ENCODE results near the gene SPTBN1.
A peak's percentile ranks its signal among the peaks of the same experiment; 100 is the strongest.
"Not testable (repeated sequence)": the region's sequence is repeated elsewhere in the genome, so short reads cannot be mapped to it uniquely, and the experiment has no call there.

Gene SPTBN1

DNA sequence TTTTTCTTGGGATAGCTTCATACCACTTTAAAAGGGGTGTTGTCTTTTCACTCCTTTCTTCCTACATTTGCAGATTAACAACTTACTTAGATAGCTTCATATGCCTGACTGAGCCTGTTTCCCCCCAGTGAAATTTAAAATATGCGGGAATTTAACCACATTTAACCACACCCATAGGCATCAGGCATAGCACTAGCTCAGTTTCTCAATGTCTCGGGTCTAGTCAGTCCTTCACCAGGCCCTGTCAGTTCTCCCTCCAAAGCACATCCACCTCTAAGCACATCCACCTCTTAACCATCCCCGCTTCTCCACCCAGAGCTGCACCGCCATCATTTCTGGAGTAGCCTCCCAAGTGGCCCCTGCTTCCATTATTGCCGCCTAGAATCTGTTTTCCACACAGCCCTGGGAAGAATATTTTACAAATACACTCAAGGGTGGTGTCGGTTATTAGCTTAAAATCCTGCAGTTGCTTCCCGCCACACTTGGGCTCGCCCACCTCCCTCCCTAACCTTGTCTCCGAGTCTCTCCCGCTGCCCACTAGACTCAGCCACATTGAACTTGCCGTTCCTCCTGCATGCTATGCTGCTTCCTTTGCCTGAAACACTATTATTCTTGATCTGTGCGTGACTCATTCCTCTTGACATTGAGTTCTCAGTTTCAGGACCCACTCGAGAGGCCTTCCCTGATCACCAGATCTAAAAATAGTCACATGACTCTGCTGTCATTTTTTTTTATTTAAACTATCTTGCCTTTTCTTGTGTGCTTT, 68.3 kb downstream of the SPTBN1 start:
- DNase-seq (ENCODE audit: low spot score) (peak; percentile 77), FAIRE-seq (no peak)

DNA sequence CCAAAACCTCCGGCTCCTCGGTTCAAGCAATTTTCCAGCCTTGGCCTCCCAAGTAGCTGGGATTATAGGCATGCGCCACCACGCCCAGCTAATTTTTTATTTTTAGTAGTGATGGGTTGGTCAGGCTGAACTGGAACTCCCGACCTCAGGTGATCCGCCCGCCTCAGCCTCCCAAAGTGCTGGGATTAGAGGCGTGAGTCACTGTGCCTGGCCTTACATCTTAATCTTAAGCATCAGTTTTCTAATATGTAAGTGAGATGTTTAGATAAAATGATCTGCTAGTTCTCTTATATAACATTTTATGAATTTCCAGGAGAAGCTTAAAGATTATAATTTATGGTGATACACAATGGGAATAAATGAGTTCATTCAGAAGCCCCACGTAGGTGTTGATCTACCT, 69.2 kb downstream of the SPTBN1 start:
- DNase-seq (ENCODE audit: low spot score), result no peak
- no peak for FAIRE-seq

DNA sequence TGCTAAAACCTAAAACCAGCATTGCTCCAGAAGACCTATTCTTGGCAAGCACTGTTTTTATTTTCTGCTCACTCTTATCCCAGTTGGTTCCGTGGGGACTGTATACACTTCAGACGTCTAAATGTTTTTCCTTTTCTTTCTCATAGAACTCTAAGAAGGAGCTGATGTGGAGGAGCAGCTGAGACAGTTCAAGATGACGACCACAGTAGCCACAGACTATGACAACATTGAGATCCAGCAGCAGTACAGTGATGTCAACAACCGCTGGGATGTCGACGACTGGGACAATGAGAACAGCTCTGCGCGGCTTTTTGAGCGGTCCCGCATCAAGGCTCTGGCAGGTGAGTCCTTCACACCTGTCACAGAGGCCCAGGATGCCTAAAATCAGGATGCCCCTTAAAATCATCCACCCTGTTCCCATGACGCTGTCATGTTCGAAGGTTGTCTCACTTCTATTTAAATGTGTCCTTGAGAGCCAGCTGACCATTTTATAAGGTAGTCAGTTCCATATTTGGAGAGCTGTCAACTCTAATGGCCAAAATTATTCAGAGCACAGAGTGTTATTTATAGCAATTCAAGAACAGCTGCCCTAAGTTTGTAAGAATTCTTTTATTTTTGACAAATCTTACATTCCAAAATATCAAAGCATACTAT, 70.2 kb downstream of the SPTBN1 start:
- no peak for FAIRE-seq
- no peak for DNase-seq (ENCODE audit: low spot score)

GRCh38 chr2:54528311-54528955, 72.3 kb downstream of the SPTBN1 start:
- DNase-seq (ENCODE audit: low spot score) (no peak), FAIRE-seq (no peak)

DNA sequence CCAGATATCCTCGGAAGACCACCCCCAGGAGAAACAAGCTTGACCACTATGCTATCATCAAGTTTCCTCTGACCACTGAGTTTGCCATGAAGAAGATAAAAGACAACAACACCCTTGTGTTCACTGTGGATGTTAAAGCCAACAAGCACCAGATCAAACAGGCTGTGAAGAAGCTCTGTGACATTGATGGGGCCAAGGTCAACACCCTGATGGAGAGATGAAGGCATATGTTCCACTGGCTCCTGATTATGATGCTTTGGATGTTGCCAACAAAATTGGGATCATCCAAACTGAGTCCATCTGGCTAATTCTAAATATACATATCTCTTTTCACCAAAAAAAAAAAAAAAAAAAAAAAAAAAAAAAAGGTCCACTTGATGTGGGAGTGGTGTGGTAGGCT, 73.4 kb downstream of the SPTBN1 start:
- not testable (repeated sequence) for FAIRE-seq; DNase-seq (ENCODE audit: low spot score)

DNA sequence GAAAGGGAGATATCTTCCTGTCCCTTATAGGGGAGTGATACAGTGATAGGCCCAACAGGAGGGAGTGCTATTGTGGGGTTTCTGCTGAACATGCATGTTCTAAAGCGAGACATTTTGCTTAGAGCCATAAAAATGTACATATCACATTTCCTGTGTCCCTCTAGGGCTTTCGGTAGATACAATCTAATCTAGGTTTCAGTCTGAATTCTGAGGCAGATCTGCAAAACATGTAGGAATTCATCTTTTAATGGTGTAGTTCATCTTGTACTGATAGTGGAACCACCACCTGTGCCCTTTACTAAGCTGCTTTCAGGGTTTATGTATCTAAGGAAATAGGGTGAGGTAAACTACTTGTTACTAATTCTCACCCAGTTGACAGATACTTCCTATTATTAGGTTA, 73.8 kb downstream of the SPTBN1 start:
- DNase-seq (ENCODE audit: low spot score) (no peak), FAIRE-seq (no peak)

DNA sequence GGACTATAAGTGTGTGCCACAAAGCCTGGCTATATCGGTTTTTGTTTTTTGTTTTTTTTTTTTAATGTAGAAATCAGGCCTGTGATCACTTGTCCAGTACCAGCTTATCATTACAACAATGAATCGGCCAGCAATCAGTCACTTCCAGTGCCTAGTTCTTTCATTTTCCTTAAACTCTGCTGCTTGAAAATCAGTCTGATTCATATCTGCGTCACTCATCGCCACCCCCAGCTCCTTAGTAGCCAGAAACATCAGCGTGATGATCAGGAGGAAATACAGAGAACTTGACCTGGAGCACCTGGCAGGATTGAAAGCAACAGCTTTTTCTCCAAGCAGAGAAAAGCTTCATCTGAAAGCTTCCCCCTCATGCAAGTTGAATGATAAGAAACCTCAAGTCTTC, 75.4 kb downstream of the SPTBN1 start:
- DNase-seq (ENCODE audit: low spot score) (no peak), FAIRE-seq (no peak)

DNA sequence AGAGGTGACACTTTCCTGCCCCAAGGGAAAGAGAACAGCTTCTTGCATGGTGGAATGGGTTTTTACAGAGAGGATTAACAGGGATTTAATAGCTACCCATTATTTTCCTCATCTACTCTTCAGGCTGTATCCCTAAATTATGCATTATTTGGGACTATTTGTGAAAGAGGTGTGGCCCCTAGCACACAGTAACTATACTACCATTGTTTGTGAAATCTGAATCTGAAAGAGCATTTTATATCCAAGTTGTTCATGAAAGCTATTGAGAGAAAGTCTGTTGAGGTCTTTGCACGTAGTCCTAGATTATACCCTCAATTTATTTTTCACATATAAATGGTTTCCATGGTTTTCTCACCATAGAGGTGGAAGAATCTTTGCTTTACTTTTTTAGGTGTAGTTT, 78.1 kb downstream of the SPTBN1 start:
- DNase-seq (ENCODE audit: low spot score) (no peak), FAIRE-seq (no peak)

DNA sequence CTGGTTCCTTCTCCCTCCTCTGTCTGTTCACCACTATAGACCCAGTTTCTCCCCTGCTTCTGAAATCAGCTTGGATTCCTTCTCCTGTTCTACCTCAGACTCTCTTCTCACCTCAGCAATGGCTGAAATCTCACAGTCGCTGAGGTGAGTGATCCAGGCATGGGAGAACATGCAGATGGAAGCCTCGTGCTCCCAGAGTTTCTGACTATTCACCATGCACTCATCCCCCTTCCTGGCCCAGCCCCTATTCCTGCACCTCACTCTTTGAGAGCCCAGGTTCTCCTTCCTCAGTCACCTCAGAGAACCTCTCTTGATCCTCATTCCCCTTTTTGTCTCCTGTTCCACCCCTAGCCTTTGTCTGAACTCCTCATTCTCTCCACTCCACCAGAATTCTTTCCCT, 78.5 kb downstream of the SPTBN1 start:
- DNase-seq (ENCODE audit: low spot score), result no peak
- FAIRE-seq, result no peak

DNA sequence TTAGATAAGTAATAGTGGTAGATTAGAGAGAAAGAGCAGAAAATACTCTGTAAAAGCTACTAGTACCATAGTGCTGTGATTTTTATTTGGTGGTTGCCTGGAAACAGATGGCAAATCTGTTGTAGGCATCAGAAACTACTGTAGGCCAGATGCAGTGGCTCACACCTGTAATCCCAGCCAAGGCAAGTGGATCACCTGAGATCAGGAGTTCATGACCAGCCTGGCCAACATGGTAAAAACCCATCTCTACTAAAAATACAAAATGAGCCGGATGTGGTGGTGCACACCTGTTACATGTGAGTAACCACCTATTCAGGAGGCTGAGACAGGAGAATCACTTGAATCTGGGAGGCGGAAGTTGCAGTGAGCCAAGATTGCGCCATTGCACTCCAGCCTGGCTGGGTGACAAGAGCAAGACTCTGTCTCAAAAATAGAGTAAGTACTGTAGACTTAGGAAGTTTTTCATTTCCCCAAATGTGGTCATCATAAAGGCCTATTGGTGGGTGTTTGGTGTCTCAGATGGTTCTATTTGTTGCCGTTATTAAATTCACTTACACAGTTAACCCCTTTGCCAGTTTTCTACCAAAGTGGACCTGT, 79.6 kb downstream of the SPTBN1 start:
- DNase-seq (ENCODE audit: low spot score) (no peak), FAIRE-seq (no peak)

DNA sequence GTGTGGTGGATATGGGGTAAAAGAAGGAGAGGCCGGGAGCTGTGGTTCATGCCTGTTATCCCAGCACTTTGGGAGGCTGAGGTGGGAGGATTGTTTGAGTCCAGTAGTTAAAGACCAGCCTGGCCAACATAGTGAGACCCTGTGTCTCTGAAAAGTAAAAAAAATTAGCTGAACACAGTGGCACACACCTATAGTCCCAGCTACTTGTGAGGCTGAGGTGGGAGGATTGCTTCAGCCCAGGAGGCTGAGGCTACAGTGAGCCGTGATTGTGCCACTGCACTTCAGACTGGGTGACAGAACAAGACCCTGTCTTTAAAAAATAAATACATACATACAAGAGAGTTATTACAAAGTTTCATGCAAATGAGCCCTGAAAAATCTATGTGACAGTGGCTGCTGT, 80.6 kb downstream of the SPTBN1 start:
- no peak for FAIRE-seq
- DNase-seq (ENCODE audit: low spot score), result no peak

GRCh38 chr2:54538537-54538936, 82.4 kb downstream of the SPTBN1 start:
- FAIRE-seq, result no peak
- DNase-seq (ENCODE audit: low spot score), result no peak

DNA sequence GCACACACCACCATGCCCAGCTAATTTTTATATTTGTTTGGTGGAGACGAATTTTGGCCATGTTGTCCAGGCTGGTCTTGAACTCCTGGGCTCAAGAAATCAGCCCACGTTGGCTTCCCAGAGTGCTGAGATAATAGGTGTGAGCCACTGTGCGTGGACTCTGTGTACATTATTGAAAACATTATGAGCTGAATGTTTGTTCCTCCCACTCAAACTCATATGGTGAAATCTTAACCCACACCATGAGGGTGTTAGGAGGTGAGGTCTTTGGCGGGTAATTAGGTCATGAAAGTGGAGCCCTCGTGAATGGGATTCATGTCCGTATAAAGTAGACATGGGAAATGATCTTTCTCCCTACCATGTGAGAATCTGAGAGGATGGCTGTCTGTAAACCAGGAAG, 83.6 kb downstream of the SPTBN1 start:
- no peak for DNase-seq (ENCODE audit: low spot score)
- FAIRE-seq, result no peak

GRCh38 chr2:54540194-54540593, 84.1 kb downstream of the SPTBN1 start:
- DNase-seq (ENCODE audit: low spot score) (no peak), FAIRE-seq (no peak)

GRCh38 chr2:54541995-54542394, 85.9 kb downstream of the SPTBN1 start:
- DNase-seq (ENCODE audit: low spot score) (no peak), FAIRE-seq (no peak)

DNA sequence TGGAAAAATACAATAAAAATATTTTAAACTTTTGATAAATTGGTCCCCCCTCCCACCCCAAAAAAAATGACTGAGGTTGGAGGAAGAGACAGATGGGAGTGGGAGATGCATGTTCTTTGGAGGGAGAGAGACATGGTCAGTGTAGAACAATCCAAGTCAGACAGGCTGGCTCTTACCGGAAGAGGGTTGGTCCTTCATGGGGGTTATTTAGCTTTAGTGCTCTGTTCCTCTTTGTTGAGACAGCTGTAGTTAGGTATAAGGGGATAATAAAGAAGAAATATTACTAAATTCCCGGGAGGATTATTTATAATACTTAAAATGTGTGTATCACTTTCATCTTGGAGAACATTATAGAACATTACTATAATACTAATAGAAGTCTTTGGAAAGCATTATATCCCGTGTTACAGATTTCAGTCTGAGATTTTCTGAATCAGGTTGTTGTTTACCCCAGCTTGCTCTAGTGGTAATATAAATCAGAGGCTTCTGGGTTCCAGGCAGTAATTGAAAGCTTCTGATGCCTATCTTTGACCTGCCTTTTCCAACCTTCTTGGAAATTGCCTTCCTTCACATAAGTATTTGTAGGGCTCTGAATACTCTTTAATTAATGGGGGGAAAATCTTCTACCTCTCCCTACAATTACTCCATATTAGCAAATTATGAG, 87.7 kb downstream of the SPTBN1 start:
- DNase-seq (ENCODE audit: low spot score) (no peak), FAIRE-seq (no peak)

GRCh38 chr2:54545702-54546450, 89.7 kb downstream of the SPTBN1 start:
- DNase-seq (ENCODE audit: low spot score), result no peak
- FAIRE-seq, result no peak

DNA sequence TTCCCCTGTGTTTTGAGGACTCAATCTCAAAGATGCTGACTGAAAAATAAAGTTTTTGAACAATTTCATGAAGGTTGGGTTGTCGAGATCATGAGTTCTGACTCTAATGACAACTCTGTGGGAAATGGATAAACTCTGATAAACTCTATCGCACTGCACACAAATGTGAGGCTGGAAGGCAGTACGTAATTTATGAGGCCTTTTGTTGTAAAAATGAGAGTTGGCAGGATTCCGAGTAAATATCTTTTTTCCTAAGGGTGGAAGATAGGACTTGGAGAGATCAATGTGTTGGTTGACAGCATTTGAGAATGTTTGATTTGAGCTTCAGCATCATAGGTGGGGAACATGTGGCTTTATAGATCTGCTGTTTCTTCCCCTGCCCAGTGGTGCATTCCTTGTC, 90.4 kb downstream of the SPTBN1 start:
- DNase-seq (ENCODE audit: low spot score) (no peak), FAIRE-seq (no peak)

GRCh38 chr2:54546923-54547720, 91.0 kb downstream of the SPTBN1 start:
- FAIRE-seq (no peak), DNase-seq (ENCODE audit: low spot score) (no peak)

- FAIRE-seq (no peak), DNase-seq (ENCODE audit: low spot score) (no peak)
These were observed 93.3 kb downstream of the SPTBN1 start for GRCh38 chr2:54549430-54549829.
